Measurements from ENCODE around the gene ADGRL1.

GRCh38 chr19:14147797-14148605 is 58.0 kb downstream of the ADGRL1 start:
- TF ChIP-seq CTCF (IDR thresholded peaks at IDR 0.05) (peak; percentile 76 to 88 (median 82)), POLR2AphosphoS5 (IDR thresholded peaks at IDR 0.05) (peak in 1 of 3 donors; percentile 14), EP300 (IDR thresholded peaks at IDR 0.05; ENCODE audit: low read depth) (no peak), POLR2A (IDR thresholded peaks at IDR 0.05) (no peak)
